NB4 (cell line): ENCODE measurements around the gene PIK3R1.

ENCODE experiments used
- CTCF ChIP-seq: IDR thresholded peaks from one replicate; pipeline ENCODE4 v1.5.1; 2012; ENCODE audit warnings: low read depth, low read length
- MAX ChIP-seq: IDR thresholded peaks from 2 replicates; pipeline ENCODE4 v1.6.1; 2011; ENCODE audit warnings: low read depth, low read length
- POLR2A ChIP-seq: IDR thresholded peaks from 2 replicates; pipeline ENCODE4 v1.6.1; 2011; ENCODE audit warnings: mild to moderate bottlenecking; ENCODE audit not compliant: insufficient read length; ENCODE audit errors: extremely low read depth

GRCh38 chr5:68287631-68287975, 72.0 kb downstream of the PIK3R1 start:
- no peak for TF ChIP-seq CTCF
- TF ChIP-seq POLR2A: no peak
- no peak for TF ChIP-seq MAX
